IPS DF 19.7 (cell line): ENCODE measurements around the gene TNNT2.
A peak's percentile ranks its signal among the peaks of the same experiment; 100 is the strongest.

ENCODE experiments used
- DNase-seq: peaks from one replicate; pipeline ENCODE4 v3.0.0-alpha.2; 2013; ENCODE audit warnings: low read depth, low spot score

The TNNT2 gene

DNA sequence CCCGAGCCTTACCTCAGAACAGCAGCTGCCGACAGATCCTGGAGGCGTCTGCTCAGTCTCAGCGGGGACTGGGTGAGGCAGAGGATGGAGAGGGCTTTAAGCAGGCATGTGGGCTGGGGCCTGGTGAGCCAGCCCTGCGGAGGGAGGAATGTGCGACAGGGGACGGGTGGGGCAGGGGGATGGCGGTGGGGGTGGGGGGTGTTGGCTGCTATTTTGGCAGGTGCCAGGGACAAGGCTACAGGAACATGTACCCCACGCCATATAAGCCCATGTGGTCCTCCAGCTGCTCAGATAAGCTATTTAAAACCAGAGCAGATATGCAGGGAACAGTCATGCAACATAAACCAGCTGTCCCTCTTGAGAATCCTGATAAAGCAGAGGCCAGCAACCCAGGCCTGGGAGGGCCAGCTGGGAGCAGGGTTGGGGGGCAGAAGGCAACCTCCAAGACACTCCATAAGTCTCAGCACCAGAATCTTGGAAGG lies at the start of gene TNNT2:
Gene TNNT2, minus strand, starts transcription at position 70 of the 482 bp plus-strand sequence. CDS start 4,426 bp downstream, outside the sequence.
- no peak for DNase-seq

DNA sequence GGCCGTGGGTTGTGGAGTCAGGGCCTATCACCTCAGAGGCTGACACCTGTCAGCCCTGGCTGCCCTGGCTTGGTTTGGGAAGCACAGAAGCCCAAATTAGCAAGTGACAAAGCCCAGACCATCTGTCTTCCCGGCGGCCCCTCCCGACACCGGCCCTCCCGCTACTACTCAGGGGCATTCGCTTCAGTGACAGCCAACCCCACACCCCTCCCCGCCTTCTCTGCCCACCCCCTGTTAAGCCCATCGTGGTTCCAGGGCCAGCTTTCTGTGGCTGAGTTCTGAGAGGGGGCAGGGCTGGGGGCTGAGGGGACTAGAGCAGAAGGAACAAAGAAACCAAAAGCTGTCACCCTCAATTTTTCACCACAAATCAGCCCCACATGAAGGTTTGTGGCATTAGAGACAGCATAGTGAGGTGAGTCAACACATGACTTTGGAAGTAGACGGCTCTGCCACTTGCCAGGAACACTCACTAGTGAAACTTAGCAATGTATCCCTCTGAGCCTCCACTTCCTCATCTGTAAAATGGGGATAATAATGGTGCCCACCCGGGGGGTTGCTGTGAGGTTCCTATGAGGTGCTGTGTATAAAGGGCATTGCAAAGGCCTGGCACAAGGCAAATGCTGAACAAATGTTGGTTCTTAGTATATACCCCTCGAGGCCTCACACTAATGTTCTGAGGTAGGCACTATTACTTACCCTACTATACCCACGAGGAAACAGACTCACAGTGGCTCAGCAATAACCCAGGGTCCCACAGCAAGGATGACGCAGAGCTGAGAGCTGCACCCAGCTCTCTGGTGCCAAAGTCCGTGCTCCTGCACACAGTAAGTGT lies 49.2 kb upstream of the TNNT2 start:
- no peak for DNase-seq

GRCh38 chr1:201424146-201424545 lies 46.7 kb upstream of the TNNT2 start:
- no peak for DNase-seq

- no peak for DNase-seq
Observed at GRCh38 chr1:201423655-201424054, 46.2 kb upstream of the TNNT2 start.

- DNase-seq, result no peak
Observed at GRCh38 chr1:201422436-201423030, 45.1 kb upstream of the TNNT2 start.

DNA sequence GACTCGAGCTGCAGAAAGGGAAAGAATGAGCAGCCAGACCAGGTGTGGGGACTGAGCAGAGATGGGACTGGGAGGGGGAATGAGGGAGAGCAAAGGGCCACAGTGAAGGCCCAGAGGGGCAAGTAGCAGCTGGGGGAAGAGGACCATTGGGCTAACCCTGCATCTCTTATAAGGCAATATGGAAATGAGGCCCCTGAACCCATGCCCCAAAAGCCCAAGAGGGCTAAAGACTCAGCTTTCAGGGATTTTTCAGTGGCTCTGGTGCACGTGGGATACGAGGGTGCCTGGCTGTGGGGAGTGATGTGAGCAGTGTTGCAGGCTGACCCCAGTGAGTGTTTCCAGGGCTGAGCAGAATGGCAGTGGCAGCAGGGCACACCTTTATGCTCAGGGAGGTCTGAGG lies 44.5 kb upstream of the TNNT2 start:
- no peak for DNase-seq

DNA sequence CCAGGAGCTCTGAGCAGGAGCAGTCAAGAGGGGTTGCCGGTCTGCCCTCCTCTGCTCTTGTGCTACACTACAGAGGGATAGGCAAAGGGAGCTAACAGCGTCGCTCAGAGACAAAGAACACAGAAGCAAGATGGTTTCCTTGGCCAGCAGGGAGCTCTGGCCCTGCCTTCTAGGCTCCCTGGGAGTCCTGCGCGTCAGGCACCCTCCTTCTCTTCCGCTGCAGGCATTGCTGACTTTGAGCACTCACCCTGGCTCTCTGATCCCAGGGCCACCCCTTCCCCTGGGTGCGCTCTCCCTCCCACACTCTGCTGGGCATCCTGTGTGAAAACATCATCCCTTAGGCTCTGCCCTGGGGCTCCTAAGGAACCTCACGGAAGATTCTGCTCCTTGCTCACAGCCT lies 43.6 kb upstream of the TNNT2 start:
- no peak for DNase-seq

GRCh38 chr1:201420608-201421002 lies 43.1 kb upstream of the TNNT2 start:
- DNase-seq, result no peak

DNA sequence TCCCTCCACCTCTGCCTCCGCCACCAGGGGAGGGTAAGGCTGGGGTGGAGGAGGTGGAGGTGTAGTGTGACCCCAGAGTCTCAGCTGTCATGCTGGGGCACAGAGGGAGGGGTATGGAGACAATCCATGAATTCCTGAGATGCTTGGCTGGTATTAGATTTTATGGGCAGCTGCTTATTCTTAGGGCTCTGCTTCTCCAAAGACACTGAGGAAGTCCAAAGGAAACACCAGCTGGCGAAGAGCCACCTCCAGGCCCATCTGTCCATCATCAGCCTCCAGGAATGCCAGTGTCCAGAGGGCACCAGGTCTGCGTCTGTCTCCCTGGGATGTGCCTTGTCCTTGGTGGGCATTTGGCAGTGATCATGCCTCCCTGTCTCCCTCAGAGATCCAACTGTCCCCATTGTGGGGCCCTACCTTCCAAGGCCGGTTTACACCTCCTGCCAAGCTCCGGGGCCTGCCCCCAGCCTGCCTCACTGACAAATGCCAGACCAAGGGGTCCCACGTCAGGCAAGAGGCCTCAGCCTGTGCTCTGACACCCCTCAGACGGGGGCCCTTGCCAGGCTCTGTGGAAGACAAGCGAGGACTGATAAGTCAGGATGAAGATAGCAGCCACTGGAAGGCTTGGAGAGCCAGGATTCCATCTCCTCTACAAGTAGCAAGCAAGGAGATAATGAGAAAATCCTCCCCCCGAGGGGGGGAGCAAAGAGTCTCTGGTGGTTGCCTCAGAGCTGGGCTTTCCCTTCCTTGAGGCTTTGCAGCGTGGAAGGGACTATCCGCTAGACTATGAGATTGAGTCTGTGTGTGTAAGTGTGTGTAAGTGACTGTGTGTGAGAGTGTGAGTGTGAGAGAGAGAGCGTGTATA lies 42.5 kb upstream of the TNNT2 start:
- DNase-seq, result no peak

DNA sequence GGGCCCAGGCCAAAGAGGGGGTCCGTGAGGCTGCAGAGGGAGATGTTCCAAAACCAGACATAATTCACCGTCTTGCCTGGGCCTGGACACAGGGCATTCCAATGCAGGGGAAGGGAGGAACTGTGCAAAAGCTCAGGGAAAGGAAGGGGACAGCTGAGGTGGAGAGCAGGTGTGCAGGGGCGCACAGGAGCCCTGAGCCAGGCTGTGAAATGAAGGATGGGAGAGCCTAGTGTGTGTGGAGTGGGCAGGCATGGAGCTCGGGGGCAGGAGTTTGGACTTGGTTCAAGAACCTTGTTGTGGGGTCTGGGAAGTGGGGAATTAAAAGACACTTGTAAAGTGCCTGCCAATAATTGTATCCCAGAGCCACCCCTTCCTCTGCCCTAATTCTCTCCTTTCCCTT lies 41.8 kb upstream of the TNNT2 start:
- DNase-seq, result no peak

DNA sequence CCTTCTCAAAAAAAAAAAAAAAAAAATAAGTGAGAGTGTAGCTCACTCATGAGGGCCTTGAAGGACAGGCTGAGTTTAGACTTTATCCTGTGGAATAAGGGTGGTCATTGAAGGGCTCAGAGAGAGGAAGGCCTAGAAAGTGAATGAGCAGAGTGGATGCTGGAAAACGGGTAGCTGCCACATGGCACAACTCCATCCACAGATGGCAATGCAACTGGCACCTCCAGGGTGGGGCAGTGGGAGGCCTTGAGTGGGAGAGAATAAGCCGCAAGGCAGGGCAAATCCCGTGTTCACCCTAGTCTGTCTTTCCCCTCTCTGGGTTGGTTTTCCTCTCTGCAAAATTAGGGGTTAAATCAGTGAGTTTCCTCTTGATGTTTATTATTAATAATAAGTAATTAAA lies 41.0 kb upstream of the TNNT2 start:
- DNase-seq, result no peak

GRCh38 chr1:201414051-201414738 lies 36.7 kb upstream of the TNNT2 start:
- DNase-seq, result no peak

DNA sequence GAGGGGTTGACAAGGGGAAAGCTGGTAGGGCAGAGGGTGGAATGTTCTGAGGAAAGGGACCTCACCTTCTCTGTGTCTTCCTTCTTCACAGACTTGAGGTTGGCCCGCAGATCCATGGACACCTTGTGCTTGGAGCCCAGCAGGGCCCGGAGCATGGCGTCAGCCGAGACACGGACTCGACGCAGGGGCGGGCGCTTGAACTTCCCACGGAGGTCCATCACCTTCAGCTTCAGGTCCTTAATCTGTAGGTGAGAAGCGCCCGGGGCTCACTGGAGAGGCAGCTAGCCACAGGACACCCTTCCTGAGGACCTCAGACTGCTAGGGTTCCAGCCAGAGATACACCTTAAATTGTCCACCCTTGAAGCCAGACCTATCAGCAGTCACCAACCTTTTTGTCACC lies 33.8 kb upstream of the TNNT2 start:
- no peak for DNase-seq

DNA sequence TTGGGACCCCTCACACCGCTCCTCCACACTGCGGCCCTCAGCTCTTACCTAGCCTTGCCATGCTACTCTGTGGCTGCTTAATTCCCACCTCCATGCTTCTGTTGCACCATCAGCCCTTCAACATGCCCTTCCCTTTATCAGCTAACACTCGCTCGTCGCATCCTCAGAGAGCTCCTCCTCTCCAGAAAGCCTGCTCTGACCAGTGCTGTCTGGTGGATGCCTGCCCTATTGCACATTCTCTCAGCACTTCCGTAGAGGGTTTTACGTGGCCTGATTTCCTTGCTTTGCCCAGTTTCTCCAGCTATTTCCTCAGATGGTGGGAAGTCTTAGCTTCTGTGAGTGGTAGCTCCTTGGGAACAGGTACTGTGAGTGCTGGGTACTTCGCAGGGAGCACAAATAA lies 32.0 kb upstream of the TNNT2 start:
- DNase-seq, result no peak

- DNase-seq, result no peak
Observed at GRCh38 chr1:201408834-201409200, 31.3 kb upstream of the TNNT2 start.

GRCh38 chr1:201408176-201408833 lies 30.8 kb upstream of the TNNT2 start:
- peak; percentile 71 for DNase-seq

- DNase-seq, result no peak
Observed at GRCh38 chr1:201406831-201407406, 29.4 kb upstream of the TNNT2 start.

DNA sequence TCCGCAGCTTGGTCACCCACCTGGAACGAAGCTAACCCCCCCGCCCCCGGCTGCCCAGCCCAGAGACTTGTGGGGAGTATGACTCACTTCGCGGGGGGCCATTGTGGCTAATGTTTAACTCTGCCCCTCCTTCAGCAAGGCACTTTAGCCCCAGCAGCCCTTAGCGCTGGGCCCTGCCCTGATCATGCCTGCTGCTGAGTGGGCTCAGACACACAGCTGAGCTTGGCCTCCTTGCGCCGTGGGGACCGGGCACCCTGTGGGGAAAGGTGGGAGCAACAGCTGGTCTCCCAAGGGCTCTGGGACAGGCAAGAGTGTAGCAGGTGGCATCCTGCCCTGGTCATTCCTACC lies 28.0 kb upstream of the TNNT2 start:
- no peak for DNase-seq

DNA sequence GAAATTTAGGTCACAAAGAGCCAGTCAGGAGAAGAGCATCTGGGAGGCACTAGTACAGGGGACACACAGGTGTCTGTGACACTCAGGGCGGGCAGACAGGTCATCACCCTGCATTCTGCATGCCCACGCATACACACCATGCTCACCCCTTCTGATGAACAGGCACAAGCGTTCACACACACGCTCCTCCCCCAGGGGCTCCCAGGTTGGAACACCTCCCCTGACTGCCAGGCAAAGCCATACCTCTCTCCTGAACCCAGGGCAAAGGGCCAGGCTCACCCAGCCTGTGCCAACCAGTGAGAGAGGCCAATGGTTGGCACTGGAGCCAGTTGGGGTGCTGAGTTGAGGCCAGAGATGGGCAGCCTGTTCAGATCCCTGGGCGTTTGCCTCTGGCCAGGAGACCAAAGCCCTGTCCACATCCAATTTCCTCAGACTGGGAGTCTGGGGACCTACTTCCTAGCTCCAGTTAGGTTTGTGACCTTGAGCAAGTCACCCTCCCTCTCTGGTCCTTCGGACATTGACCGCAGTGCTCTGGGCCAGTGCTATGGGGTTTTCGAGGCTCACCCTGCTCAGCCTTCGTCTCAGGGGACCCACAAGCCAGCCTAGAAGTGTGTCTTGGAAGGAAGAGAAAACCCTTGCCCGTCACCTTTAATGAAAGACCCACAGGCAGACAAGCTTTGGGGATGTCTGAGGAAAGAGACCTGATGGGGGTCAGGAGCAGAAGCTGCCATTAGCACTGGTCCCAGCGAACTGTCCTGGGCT lies 27.4 kb upstream of the TNNT2 start:
- no peak for DNase-seq

DNA sequence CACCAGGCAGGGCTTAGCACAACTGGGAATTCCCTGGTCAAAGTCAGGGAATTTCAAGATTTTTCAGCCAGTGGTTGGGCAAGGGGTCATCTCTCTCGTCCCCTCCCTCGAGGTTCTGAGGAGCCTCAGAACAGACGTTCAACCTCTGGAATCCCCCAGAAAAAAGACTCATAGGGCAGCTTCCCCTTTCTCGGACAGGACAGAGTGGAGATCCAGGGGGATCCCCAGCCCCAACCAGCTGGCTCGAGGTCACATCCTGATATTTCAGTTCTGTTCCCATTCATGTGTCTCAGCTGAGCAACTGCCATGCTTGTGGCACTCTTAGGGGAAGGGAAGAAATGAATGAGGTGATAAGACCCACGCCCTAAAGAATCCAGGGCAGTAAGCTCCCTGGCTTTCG lies 26.6 kb upstream of the TNNT2 start:
- no peak for DNase-seq
